NCI-H1048 (cell line): Measurements from ENCODE around the gene CLMP.

ENCODE experiments used
- DNase-seq: peaks from one replicate; lab custom pipeline; 2025; lab: John Stamatoyannopoulos, UW

The CLMP gene

GRCh38 chr11:123188508-123189165 lies 6.4 kb downstream of the CLMP start:
- no peak for DNase-seq

- DNase-seq = no peak
Observed at GRCh38 chr11:123187665-123188507, 7.2 kb downstream of the CLMP start.

DNA sequence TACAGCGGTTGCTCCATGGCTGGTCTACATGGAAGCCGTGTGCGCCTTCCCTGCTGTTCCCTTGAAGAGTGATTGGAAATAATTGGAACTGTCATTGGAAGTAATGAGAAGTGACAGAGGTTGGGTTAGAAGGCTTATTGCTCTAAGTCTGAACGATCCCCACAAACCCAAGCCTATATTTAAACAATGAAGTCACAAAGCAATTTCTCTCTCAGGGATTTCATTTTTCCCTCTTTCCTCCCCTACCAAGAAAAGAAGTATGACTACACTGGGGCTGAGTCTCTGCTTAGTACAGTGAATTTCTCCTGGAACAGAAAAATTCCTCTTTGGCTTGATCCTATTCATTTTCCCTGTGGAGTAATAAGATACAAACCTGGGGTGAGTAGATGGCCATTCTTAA lies 7.8 kb downstream of the CLMP start:
- DNase-seq = no peak

- no peak for DNase-seq
Observed at GRCh38 chr11:123186286-123186685, 8.8 kb downstream of the CLMP start.

DNA sequence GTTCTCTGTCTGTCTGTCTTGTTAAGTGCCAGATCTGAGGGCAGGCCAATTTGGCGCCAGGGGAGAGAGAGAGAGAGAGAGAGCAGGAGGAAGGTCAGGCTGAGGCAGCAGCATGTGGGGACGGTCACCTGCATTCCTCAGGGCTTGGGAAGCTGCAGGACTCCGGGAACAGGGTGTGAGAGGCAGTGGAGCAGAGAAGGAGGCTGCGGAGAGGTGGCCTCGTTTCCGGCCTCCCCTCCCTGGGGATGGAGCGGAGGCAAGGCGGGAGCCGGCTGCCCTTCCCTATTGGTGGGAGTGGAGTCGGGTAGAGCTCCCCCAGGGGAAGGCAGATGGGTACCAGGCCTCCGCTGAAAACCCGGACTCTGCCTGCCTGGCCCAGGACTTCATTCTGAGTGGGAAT lies 9.7 kb downstream of the CLMP start:
- DNase-seq = no peak

- no peak for DNase-seq
Observed at GRCh38 chr11:123184531-123184930, 10.5 kb downstream of the CLMP start.

GRCh38 chr11:123183391-123184099 lies 11.5 kb downstream of the CLMP start:
- no peak for DNase-seq

DNA sequence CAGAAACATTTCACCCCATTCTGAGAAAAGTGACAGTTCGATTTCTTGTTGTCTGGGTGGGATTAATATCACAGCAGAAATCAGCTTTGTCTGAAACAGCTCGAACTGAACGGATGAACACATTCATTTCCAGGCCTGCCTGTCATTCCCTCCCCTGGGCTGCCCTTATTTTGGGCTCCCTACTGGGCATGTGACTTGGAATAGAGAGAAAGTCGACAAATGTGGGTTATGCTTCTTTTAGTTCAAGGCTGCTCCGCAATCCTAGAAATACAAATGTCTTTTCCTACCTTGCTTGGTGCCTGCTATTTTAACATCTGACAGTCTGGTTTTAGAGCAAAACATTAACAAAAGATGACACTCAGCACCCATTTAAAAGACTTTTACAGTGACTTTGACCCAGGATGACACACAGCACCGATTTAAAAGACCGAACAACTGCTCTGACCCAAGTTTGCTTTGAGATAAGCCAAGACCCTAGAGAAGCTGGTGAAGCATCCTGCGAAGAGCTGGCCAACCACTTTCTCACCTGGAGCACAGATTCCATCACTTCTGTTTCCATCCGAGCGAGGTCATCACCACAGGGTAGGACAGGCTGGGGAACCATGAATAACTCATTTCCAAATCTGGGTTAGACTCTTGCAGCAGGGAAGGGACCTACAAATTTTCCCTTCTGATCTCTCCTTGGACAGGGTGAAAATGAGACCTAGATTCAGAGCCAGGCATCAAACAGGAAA lies 13.1 kb downstream of the CLMP start:
- no peak for DNase-seq

GRCh38 chr11:123181075-123181474 lies 14.0 kb downstream of the CLMP start:
- DNase-seq = no peak

DNA sequence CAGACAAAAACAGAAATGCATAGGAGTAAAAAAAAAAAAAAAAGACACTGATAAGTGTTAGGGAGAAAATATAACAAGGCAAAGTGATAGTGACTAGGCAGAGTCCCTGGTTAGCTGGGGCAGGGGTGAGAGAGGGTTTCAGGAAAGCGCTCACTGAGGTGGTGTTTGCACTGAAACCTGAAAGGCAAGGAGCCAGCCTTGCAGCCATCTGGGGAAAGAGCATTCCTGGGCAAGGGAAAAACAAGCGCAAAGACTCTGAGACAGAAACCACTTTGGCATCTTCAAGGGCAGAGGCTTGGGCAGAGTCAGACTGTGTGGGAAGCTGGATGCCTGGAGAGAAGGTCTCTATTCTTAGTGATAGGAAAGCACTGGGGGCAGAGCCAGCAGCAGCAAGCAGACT lies 14.5 kb downstream of the CLMP start:
- DNase-seq = no peak

DNA sequence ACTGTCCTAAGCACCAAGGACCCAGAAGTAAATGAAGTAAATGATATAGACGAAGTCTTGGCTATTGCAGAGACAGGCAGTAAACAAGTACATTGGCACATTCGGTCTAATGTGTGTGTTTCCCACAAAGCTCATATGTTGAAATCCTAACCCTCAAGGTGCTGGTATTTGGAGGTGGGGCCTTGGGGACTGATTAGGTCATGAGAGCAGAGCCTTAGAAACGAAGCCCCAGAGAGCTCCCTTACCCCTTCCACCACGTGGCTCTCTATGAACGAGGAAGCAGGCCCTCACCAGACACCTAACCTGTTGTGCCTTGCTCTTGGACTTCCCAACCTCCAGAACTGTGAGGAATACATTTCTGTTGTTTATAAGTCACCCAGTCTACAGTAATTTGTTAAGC lies 14.9 kb downstream of the CLMP start:
- DNase-seq = no peak

GRCh38 chr11:123179586-123179985 lies 15.5 kb downstream of the CLMP start:
- DNase-seq = no peak

DNA sequence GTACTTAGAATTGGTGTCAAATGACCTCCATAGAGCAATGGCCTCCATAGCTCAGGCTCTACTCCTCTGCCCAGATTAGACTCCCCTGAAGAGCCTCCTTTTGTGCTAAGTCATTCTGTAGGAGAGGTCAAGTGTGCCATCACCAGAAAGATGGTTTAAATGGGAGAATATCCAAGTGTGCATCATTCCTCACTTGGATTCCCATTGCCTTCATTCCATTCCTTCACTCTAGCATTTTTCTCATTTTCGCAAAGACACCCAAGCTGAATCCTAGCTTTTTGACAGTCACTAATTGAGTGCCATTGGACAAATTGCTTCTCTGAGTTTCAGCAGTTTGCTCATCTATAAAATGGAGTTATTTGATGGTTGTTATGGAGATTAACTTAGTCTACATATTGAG lies 16.9 kb downstream of the CLMP start:
- DNase-seq = no peak

- DNase-seq = no peak
Observed at GRCh38 chr11:123176785-123177184, 18.3 kb downstream of the CLMP start.

DNA sequence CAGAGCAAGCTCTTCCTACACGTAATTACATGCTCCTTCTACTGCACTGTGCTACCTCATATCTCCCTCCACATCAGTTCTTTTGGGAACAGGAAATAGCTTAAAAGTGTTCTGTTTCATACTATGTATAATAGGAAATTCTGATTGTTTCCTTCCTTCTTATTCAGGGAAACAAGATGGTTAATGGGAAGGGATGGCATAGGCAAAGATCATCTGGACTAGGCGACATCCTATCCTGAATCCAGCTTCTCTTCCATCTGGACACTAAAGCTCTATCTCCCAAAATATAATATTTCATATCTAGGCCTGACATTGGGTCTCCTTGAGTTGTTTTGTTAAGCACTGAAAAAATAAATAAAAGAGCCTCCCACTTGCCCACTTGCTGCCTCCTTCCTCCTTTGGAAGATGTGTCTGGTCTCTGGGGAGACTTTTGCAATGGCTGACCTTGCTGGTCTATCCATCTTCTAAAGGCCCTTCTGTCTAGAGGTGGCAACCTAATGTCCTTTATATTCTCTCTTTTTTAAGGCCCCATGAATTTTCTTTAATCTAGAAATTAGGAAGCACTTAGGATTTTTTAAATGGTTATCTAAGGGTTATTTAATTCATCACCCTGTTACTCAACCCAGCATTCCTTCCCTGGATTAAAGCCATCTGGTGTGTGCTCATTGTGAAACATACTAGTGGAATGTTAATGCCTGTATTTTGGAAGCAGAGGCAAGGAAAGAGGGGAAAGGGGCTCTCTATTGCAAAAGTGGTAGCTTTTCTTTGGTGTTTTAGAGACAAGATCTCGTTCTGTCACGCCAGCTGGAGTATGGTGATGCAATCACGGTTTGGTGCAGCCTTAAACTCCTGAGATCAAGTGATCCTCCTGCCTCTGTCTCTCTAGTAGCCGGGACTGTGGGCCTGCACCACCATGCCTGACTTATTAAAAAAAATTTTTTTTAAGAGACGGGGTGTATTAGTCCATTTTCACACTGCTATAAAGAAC lies 20.6 kb downstream of the CLMP start:
- DNase-seq = no peak

DNA sequence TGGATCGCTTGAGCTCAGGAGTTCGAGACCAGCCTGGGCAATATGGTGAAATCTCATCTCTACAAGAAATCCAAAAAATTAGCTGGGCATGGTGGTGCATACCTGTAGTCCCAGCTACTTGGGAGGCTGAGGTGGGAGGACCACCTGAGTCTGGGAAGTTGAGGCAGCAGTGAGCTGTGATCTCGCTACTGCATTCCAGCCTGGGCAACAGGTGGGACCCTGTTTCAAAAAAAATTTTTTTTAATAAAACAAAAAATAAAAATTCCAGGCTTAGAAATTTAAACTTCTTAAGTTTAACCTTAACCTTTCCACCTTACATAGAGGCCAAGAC lies 21.2 kb downstream of the CLMP start:
- no peak for DNase-seq

GRCh38 chr11:123173040-123173855 lies 21.8 kb downstream of the CLMP start:
- no peak for DNase-seq

- DNase-seq = no peak
Observed at GRCh38 chr11:123170929-123171328, 24.1 kb downstream of the CLMP start.

DNA sequence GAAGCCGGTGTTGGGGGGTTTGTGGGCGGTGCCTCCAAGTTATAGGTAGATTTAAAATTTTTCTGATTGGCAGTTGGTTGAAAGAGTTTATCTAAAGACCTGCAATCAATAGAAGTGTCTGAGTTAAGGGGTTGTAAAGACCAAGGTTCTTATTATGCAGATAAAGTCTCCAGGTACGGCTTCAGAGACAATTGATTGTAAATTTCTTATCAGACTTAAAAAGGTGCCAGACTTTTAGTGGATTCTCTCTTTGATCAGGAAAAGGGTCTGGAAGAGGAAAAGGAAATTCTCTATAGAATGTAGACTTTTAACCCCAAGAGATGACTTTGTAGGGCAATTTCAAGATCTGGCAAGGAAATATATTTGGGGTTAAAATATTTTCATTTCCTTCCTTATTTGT lies 25.2 kb downstream of the CLMP start:
- DNase-seq = no peak

- no peak for DNase-seq
Observed at GRCh38 chr11:123168955-123169484, 26.0 kb downstream of the CLMP start.
